K562 (cell line): Measurements from ENCODE around the gene CD48. TPM values are rescaled to one million over a fixed set of nuclear protein-coding genes. Genes with fewer than 3 reads are reported as not detected.

ENCODE experiments used
- C11orf30 ChIP-seq: fragments of 450-650 bp; IDR thresholded peaks from 2 replicates; pipeline ENCODE4 v1.6.1; 2016; ENCODE audit warnings: low read depth, mild to moderate bottlenecking
- MAFF ChIP-seq: IDR thresholded peaks from 2 replicates; pipeline ENCODE4 v1.6.1; 2012; ENCODE audit warnings: low read length, improper control_type of control experiment
- MAFG ChIP-seq: fragments of 450-650 bp; conservative IDR thresholded peaks from 2 replicates; pipeline ENCODE4 v1.6.1; 2016; ENCODE audit warnings: missing genetic modification characterization, missing compliant biosample characterization
- MAFK ChIP-seq: IDR thresholded peaks from 2 replicates; pipeline ENCODE4 v1.6.1; 2011; ENCODE audit warnings: low read length, improper control_type of control experiment
- PKNOX1 ChIP-seq: fragments of 450-650 bp; IDR thresholded peaks from 2 replicates; pipeline ENCODE4 v1.6.1; 2016
- RBM25 ChIP-seq: fragments of 200-400 bp; formaldehyde crosslinking; IDR thresholded peaks from 2 replicates; pipeline ENCODE4 v1.6.1; 2018; ENCODE audit warnings: low read length, low read depth, moderate library complexity; ENCODE audit not compliant: severe bottlenecking
- RNF219 ChIP-seq: fragments of 250-450 bp; sonication (Bioruptor Pico); IDR thresholded peaks from 2 replicates; pipeline ENCODE4 v1.5.0; 2022; ENCODE audit warnings: mild to moderate bottlenecking
- ZFX ChIP-seq: sonication (generic); formaldehyde crosslinking; IDR thresholded peaks from 2 replicates; pipeline ENCODE4 v1.8.0; 2022; ENCODE audit warnings: mild to moderate bottlenecking, missing genetic modification reagents, moderate library complexity
- polyA plus RNA-seq, 8 experiments: library from polyadenylated mRNA; depleted of rRNA in 4 of 8; stranded (reverse) in 5 of 8; unstranded in 3 of 8; fragments of >200 nt; fragmentation: Nextera tagmentation in 2 of 8; fragmentation: Illumina TruSeq in 1 of 8; extraction: Ambion mirVana in 2 of 8; extraction: Trizol in 1 of 8; gene quantifications; 2 replicates each; pipeline versions ENCODE4 v1.2.1 to v1.2.3, GENCODE V29; 2011 to 2014; ENCODE audit warnings: inconsistent platforms in 1 of 8, missing spikeins in 1 of 8
- total RNA-seq, 7 experiments: library from RNA; depleted of rRNA in 6 of 7; stranded (reverse); fragments of >200 nt in 6 of 7; fragmentation: Illumina TruSeq in 2 of 7; extraction: Trizol in 2 of 7; gene quantifications; 2 replicates each; pipeline versions ENCODE4 v1.2.1 to v1.2.3, GENCODE V29; 2011 to 2021; ENCODE audit warnings: low replicate concordance in 1 of 7
- TF ChIP-seq, protein P1 (sequence below): sonication (generic); formaldehyde crosslinking; IDR thresholded peaks from 2 replicates; pipeline ENCODE4 v1.8.0; 2022; ENCODE audit warnings: mild to moderate bottlenecking, missing genetic modification reagents, borderline replicate concordance
- TF ChIP-seq, protein P2 (sequence below): fragments of 450-650 bp; formaldehyde crosslinking; IDR thresholded peaks from 2 replicates; pipeline ENCODE4 v1.4.0; 2020; ENCODE audit warnings: mild to moderate bottlenecking, mixed read lengths
- TF ChIP-seq, protein P3 (sequence below): sonication (generic); formaldehyde crosslinking; IDR thresholded peaks from 2 replicates; pipeline ENCODE4 v1.8.0; 2022; ENCODE audit warnings: missing genetic modification reagents, mild to moderate bottlenecking, borderline replicate concordance
- TF ChIP-seq, protein P4 (sequence below): IDR thresholded peaks from 2 replicates; pipeline ENCODE4 v1.6.1; 2014; ENCODE audit warnings: antibody characterized with exemption

The CD48 gene
- total and polyA plus RNA-seq, 9 of the 15 experiments (the other 6 are each of a cell fraction or from before 2014, with no cell fraction given) = 0.10 to 0.42 (median 0.29) TPM; not detected in 3

GRCh38 chr1:160748181-160748877 lies 36.7 kb upstream of the CD48 start (continued):
- TF ChIP-seq PKNOX1 (no peak), MAFG (tag) (peak; percentile 44), C11orf30 (no peak), RNF219 (CRISPR knock-in tag) (no peak), MAFF (peak; percentile 12; the same call in 1 of the 2 replicates), RBM25 (no peak), ZFX (CRISPR knock-in tag) (no peak), MAFK (peak; percentile 38; the same call in 1 of the 2 replicates)
- TF ChIP-seq, protein P1, sequence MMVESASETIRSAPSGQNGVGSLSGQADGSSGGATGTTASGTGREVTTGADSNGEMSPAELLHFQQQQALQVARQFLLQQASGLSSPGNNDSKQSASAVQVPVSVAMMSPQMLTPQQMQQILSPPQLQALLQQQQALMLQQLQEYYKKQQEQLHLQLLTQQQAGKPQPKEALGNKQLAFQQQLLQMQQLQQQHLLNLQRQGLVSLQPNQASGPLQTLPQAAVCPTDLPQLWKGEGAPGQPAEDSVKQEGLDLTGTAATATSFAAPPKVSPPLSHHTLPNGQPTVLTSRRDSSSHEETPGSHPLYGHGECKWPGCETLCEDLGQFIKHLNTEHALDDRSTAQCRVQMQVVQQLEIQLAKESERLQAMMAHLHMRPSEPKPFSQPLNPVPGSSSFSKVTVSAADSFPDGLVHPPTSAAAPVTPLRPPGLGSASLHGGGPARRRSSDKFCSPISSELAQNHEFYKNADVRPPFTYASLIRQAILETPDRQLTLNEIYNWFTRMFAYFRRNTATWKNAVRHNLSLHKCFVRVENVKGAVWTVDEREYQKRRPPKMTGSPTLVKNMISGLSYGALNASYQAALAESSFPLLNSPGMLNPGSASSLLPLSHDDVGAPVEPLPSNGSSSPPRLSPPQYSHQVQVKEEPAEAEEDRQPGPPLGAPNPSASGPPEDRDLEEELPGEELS (CRISPR knock-in tag) = no peak
- TF ChIP-seq, protein P2, sequence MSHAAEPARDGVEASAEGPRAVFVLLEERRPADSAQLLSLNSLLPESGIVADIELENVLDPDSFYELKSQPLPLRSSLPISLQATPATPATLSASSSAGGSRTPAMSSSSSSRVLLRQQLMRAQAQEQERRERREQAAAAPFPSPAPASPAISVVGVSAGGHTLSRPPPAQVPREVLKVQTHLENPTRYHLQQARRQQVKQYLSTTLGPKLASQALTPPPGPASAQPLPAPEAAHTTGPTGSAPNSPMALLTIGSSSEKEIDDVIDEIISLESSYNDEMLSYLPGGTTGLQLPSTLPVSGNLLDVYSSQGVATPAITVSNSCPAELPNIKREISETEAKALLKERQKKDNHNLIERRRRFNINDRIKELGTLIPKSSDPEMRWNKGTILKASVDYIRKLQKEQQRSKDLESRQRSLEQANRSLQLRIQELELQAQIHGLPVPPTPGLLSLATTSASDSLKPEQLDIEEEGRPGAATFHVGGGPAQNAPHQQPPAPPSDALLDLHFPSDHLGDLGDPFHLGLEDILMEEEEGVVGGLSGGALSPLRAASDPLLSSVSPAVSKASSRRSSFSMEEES (CRISPR knock-in tag) = peak; percentile 85
- TF ChIP-seq, protein P3, sequence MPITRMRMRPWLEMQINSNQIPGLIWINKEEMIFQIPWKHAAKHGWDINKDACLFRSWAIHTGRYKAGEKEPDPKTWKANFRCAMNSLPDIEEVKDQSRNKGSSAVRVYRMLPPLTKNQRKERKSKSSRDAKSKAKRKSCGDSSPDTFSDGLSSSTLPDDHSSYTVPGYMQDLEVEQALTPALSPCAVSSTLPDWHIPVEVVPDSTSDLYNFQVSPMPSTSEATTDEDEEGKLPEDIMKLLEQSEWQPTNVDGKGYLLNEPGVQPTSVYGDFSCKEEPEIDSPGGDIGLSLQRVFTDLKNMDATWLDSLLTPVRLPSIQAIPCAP (CRISPR knock-in tag) = no peak
- TF ChIP-seq, protein P4, sequence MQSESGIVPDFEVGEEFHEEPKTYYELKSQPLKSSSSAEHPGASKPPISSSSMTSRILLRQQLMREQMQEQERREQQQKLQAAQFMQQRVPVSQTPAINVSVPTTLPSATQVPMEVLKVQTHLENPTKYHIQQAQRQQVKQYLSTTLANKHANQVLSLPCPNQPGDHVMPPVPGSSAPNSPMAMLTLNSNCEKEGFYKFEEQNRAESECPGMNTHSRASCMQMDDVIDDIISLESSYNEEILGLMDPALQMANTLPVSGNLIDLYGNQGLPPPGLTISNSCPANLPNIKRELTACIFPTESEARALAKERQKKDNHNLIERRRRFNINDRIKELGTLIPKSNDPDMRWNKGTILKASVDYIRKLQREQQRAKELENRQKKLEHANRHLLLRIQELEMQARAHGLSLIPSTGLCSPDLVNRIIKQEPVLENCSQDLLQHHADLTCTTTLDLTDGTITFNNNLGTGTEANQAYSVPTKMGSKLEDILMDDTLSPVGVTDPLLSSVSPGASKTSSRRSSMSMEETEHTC = no peak
